Measurements from ENCODE around the gene EXOC6.
"Not testable (repeated sequence)": the region's sequence is repeated elsewhere in the genome, so short reads cannot be mapped to it uniquely, and the experiment has no call there.

Gene EXOC6

DNA sequence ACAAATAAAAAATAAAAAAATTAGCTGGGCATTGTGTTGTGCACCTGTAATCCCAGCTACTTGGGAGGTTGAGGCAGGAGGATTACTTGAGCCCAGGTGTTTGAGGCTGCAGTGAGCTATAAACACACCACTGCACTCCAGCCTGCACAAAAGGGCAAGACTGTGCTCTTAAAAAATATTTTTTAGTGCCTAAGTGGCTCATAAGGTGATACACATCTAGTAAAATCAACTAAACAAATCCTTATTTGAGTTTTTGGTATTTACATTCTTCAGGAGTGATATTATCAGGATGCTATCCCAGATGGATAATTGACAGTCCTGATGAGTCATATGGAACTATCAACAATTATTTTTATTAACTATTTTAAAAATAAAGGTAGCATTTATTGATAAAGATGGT, 93.9 kb downstream of the EXOC6 start:
- DNase-seq (ENCODE audit: low read depth, low spot score): no peak

DNA sequence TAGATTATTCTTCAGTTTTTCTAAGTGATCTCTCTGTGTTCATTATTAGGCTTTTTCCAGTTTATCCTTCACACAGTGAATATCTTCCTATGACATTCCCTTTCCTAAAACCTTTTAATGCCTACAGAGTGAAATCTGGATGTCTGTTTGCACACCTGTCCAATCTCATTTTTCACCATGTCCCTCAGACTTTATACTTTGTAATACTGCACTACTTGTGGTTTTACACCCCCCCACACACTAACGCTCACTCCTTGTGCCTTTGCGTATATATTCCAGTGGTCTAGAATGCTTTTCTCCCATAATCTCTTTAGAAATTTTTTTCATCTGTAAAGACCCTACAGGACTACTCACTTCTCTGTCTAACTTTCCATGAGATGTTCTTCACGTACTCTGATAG, 98.2 kb downstream of the EXOC6 start:
- DNase-seq (ENCODE audit: low read depth, low spot score): no peak

DNA sequence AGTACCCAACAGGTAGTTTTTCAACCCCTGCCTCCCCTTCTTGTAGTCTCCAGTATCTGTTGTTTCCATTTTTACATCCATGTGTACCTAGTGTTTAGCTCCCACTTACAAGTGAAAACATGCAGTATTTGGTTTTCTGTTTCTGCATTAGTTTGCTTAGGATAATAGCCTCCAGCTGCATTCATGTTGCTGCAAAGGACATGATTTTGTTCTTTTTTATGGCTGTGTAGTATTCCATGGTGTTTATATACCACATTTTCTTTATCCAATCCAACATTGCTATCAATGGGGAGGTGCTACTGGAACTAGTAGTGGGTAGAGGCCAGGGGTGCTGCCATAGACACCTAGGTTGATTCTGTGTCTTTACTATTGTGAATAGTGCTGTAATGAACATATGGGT, 104.3 kb downstream of the EXOC6 start:
- DNase-seq (ENCODE audit: low read depth, low spot score): not testable (repeated sequence)

DNA sequence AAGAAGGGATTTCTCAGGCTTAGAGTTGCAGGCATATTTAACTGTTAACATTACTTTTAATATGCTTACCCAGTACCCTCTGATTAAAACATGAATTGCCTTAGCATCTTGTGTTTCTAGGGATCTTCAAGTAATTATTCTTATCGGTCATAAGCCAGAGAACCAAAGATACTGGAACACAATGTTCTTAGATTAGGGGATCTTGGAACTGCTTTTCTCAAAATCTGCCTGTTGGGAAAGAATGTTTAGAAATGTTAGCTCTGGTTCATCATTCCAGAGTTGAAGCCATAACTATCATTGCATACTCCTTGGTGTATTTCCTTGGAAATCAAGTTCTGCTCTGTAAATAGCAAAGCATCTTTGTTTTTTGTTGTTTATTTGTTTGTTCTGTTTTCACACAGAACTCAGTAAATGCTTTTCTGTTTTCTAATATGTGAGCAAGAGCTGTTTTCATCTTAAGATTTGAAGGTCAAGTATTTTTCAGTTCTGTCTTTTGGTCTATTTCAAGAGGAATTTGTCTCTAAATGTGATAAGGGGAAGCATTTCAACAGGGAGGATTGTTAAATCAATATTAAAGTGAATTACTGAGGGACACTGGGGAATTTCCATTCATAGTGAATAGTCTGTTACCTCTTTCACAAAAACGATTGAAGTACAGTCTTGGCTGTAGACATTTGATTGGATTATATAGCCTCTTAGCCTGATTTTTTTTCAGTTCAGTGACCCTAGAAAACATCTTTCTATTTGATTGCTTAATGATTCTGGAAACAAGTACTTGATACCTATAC, 109.1 kb downstream of the EXOC6 start:
- no peak for DNase-seq (ENCODE audit: low read depth, low spot score)

DNA sequence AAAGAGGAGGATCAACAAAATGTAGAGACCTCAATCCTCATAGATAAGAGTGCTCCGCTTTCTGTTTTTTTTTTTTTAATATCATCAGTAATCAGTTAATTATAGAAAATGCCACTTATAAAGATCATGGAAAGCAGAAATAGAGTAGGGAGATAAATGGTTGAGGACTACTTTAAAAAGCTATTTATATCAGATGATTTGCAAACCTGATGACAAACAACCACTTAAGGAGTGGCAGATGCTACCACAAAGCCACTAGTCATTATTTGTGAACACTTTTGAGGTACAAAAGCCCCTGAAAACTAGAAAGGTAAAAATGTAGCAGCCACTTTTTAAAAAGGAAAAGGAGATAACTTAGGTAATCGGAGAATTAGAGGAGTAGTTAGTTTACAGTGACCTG, 113.3 kb downstream of the EXOC6 start:
- DNase-seq (ENCODE audit: low read depth, low spot score): no peak

DNA sequence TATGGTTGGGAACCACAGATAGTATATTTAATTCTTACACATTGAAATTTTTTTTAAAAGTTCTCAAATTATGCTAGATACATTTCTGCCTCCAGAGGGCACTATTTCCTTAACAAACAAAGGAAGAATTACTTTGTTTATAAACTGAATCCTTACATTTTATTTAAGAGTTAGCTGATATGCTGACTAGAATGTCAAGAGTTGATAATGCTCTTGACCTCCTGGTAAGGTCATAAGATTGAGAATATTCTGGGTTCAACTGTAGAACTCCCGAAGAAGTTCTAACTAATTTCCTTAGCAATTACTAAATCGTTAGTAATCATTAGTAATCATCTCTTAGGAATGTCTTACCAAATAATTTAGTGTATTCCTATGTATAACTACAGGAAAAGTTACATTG, 117.0 kb downstream of the EXOC6 start:
- no peak for DNase-seq (ENCODE audit: low read depth, low spot score)

DNA sequence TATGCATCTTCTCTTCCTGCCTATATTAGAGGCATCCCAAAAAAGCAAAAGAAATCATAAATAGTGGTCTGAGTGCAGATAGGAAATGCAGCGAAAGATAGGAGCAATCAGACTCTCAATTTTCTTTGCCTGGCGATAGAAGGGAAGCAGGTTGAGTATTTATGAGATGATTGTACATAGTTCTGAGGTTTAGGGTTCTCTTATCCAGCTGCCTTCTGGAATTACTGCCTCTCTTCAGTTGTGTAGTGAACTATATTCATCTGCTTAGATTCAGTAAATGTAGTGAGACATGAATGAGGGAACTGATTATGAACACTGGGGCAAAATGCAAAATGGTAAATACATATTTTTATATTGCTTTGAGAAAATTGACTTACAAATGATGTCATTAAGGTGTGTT, 119.3 kb downstream of the EXOC6 start:
- no peak for DNase-seq (ENCODE audit: low read depth, low spot score)

DNA sequence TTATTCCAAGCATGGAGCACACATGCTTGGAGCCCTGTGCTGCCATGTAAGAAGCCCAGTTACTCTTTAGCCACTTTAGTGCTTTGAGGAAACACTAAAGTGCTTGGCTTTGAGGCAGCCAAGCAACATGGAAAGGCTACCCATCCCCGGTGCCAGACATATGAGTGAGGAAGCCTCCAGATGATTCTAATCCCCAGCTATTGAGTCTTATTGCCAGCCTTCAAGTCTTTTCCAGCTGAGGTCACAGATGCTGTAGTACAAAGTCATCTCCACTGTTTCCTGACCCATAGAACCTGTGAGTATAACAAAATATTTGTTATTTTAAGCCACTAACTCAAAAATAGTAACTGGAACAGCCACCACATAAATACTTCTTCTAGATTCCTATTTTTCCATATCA, 120.8 kb downstream of the EXOC6 start:
- no peak for DNase-seq (ENCODE audit: low read depth, low spot score)

DNA sequence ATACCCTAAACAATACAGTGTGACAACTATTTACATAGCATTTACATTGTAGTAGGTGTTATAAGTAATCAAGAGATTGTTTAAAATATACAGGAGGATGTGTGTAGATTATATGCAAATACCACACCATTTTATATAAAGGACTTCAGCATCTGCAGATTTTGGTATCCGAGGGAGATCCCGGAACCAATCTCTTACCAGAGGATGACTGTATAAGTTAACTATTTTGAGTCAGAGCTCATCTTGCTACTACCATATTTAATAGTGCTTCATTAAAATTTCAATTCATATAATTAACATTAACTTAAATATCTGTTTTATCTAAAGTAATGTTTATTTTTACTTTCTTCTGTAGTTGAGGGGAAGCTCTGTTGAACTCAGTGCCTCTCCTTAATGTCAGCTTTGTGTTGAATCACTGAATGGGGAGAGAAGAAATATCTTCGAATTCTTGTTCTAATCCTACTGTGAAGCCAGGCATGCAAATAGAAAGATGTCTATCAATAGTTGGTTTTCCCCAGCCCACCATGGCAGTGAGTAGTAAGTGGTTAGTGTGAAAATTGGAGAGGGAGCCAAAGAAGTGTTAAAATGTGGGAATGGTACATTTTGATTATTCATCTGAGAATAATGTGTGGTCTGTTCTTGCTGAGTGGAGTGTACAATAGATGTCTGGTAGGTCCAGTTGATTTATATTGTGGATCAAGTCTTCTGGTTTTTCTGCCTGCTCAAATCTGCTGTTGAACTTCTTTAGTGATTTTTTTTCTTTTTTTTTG, 122.2 kb downstream of the EXOC6 start:
- no peak for DNase-seq (ENCODE audit: low read depth, low spot score)

DNA sequence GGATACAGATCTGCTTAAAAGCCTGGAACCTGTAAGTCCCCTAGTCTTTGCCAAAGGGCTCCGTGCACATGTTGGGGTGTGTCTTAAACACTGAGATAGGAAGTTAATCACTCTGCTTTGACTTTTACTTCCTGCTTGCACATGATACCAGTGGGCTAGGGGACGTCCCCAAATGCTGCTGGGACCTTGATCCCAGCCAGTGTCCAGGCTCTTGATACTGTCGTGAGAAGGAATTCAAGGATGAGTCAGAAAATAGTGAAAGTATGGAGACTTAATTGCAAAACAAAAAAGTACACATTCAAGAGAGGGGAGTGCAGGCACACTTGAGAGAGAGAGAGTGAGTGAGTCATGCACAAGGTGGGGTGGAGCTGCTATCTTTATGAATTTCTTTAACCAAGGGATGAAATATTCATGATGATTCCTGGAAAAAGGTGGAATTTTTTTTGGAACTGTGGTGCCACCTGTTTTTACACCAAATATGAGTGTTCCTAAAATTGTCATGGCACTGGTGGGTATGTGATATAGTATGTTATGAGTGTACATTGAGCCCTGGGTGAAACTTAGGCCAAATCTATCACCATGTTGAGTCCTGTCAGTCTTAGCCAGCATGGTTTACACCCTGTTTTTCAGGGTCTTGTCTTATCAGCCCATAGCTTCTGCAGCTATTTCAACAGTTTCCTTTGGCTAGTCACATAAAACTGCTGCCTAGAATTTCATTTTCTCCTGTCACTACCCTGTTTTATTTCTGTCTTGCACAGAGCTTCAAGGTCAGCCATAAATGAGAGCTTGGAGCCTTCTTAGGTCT, 123.9 kb downstream of the EXOC6 start:
- DNase-seq (ENCODE audit: low read depth, low spot score): no peak

DNA sequence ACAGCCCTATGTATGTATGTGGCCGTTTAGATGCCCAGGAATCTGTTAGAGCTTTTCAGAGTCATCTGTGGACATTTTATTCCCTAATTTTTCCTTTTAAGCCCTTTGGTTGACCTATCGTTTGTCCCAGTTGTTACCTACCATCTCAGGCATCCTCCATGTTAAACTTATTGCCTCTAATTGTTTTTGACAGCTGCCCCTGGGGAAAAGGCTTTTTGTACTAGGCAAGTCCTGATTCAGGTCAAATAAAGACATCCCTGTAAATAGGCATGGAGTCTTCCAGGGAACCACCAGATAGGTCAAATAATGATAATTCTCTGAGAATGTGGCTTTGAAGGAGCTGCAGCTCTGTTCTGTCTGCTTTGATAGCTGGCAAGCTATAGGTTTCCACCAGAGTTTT, 124.6 kb downstream of the EXOC6 start:
- no peak for DNase-seq (ENCODE audit: low read depth, low spot score)

DNA sequence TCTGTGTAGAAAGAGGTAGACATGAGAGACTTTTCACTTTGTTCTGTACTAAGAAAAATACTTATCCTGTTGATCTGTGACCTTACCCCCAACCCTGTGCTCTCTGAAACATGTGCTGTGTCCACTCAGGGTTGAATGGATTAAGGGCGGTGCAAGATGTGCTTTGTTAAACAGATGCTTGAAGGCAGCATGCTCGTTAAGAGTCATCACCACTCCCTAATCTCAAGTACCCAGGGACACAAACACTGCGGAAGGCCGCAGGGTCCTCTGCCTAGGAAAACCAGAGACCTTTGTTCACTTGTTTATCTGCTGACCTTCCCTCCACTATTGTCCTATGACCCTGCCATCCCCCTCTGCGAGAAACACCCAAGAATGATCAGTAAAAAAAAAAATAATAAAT, 128.0 kb downstream of the EXOC6 start:
- not testable (repeated sequence) for DNase-seq (ENCODE audit: low read depth, low spot score)

DNA sequence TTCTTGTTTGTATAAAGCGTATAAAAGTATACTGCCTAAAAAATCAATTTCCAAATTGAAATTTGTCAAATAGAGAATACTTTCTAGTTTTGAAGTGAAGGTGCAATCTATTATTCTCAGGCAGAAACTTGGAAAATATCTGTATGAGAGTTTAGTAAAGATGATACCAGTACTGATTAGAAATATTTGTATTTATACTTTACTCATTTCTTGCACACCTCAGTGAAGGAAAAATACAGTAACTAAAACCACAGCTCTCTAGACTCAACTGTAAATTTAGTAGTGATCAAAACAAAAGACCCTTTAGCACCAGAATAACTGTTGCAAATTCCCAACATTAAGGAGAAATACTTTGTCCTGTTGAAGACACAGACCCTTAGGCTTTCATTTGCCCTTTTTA, 140.9 kb downstream of the EXOC6 start:
- DNase-seq (ENCODE audit: low read depth, low spot score): no peak

DNA sequence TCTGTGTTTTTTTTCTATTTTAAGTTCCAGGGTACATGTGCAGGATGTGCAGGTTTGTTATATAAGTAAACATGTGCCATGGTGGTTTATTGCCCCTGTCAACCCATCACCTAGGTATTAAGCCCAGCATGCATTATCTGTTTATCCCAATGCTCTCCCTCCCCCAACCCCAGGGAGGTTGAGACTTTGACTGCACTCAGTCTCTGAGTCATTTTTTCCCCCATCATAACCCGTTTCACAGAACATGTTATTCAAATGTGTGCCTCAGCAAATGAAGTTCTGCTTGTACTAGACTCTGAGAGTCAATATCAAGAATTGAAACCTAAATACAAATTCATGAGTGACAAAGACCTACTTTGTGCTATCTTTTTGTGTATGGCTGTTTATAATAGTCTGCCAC, 142.3 kb downstream of the EXOC6 start:
- no peak for DNase-seq (ENCODE audit: low read depth, low spot score)

DNA sequence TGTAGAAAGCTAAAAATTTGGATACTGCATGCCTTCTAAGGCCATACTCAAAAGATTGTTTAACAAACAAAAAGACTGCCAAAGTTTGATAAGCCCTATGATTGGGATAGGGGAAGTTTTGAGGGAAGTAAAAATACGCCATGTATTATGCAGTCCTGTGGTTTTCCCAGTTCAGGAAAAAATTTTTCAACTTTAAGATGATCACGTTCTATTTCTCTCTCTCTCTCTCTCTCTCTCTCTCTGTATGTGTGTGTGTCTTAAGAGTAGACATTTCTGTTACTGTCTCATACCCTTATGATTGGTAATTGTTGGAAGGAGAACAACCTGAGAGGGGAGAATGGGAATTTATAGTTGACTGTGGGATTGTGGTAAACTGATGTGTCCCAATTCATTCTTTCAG, 143.2 kb downstream of the EXOC6 start:
- DNase-seq (ENCODE audit: low read depth, low spot score): no peak

DNA sequence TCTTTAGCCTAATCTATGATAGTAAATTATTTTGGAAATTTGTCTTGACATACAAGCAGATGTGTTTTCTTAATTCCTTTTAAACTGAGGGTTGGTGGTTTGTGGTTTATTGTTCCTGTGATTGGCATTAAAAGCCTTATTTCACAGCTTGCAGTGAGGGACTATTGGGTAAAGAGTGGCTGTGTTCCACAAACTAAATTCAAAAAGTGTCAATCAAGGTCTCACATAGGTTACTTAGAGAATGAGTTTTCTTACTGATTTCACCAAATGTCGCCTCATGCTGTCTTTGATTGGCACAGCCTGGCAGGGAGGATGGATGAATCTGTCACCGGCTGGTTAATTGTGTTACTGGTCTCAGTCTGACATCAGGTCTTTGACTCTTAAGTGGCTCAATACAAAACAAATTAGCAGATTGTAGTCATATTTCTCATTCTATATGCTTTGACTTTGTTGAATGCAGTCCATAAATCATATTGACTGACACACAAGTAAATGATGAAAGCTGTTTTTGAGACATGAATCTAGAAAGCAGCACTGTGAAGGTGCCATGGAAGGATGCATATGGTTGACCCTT, 145.5 kb downstream of the EXOC6 start:
- no peak for DNase-seq (ENCODE audit: low read depth, low spot score)

DNA sequence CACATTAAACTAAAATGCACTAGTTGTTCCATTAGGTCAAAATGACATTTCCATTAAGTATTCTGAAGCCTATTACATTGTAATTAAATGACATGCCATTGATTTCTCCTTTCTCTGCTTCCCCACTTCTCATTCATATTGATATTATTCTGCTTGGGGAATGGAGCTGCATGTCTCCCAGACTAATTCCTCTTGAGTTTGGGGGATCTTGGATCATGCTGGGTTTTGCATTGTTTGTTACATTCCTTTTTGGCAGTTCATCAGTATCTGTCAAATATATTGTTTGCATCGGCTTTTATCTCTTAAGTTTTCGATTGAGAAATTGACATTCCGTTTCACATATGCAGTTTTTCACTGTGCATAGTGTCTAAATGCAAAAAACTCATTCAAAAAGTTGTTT, 147.2 kb downstream of the EXOC6 start:
- DNase-seq (ENCODE audit: low read depth, low spot score): no peak

DNA sequence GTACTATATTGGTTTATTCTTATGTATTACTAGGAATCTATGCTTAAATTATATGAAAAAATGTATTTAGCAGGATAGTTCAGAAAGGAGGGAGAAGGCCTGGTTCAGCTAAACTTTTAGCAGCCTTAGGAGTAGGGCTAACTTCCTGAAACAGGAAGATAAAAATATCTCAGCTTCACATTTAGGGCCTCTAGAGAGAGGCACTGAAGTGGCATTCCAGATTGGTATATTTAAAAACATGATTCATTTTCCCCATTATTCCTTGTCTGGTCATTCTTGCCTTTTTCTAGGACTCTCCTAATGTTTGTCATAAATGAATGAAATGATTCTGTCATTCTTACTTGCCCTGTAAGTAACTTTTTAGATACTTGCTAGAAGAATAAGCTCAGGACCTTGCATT, 149.3 kb downstream of the EXOC6 start:
- DNase-seq (ENCODE audit: low read depth, low spot score): no peak

DNA sequence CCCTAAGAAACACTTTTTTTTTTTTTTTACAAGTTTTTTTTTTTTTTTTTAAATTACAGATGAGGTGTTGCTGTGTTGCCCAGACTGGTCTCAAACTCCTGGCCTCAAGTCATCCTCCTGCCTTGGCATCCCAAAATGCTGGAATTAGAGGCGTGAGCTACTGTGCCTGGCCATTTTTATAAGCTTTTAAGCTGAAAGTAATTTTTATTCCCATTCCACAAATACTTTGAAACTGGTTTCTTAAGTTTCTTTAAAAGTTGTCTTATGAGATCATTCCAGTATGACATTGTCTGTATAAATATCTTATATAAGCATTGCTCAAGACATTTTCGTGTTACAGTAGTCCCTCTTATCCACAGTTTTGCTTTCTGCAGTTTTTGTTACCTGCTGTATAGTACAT, 150.9 kb downstream of the EXOC6 start:
- no peak for DNase-seq (ENCODE audit: low read depth, low spot score)

DNA sequence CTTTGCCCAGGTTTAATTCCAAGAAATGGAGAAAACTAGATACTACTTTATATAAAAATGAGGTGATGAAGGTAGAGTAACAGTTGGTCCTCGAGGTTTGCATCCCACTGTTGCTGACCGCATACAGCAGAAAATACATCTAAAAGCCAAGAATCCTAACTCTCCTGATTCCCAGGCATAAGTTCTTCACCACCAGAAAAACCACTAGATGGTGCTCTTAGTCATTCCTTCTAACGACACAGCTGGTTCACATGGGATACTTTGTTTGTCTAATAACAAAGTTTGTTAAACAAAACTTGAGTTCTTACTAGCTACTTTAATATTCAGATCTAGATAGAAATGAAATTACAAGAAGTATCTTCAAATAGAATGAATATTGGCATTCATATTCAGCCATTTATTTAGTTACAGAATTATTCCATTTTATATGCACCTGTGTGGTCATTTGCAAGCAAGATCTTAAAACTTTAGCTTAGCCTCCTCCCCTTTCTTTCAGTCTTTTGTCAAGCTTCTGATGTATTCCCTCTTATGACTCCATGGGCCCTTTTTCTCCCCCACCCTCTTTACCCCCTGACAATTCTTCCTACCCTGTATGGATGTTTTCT, 158.2 kb downstream of the EXOC6 start:
- no peak for DNase-seq (ENCODE audit: low read depth, low spot score)

DNA sequence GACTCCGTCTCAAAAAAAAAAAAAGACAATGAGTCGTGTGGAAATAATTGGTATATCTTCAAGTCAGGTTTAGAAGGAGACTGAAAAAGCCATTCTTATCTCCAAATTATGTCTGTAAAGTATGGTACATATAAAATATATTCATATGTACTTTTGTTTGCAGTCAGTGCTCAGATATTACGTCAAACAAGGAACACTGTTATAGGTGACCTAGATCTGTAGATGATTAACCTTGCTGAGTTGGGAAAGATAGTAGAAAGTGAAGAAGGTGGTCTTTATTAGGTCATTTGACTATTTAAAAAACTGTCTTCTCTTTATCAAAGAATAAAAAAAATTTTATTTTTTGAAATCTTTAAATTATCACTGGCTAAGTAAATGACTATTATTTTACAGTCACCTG, 167.4 kb downstream of the EXOC6 start:
- no peak for DNase-seq (ENCODE audit: low read depth, low spot score)

Measured in activated CD4-positive, CD25-positive, alpha-beta regulatory T cell treated with anti-CD3 and anti-CD28 coated beads, Interleukin-2, amount 50 U/mL, for 16 hours (primary cell).